ENCODE results near the gene NCDN. TPM values are rescaled to one million over a fixed set of nuclear protein-coding genes. Genes with fewer than 3 reads are reported as not detected.

NCDN gene
- total RNA-seq, 1 donor from 2014 or later, result 12.5 TPM

DNA sequence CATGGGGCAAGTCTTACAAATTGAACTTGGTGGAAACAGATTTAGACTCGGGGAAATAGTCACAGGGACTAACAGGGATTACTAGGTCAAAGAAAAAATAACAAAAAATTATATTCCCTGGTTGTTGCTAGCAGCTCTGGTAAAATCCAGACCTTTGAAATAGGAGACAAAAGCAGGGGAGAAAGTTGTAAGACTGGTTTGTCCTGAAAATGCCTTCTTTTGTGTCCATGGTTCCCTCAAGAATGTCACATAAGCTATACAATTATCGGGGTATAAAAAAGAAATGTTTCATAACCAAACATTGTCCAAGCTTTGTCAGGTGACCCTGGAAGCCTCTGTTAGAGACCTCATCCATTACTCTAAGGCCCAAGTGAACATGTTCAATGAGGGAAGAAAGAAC lies 33.5 kb upstream of the NCDN start:
- no peak overlapping the region for H3K4me3 ChIP-seq (ENCODE audit: low read depth, low read length)
- TF ChIP-seq, protein P1, sequence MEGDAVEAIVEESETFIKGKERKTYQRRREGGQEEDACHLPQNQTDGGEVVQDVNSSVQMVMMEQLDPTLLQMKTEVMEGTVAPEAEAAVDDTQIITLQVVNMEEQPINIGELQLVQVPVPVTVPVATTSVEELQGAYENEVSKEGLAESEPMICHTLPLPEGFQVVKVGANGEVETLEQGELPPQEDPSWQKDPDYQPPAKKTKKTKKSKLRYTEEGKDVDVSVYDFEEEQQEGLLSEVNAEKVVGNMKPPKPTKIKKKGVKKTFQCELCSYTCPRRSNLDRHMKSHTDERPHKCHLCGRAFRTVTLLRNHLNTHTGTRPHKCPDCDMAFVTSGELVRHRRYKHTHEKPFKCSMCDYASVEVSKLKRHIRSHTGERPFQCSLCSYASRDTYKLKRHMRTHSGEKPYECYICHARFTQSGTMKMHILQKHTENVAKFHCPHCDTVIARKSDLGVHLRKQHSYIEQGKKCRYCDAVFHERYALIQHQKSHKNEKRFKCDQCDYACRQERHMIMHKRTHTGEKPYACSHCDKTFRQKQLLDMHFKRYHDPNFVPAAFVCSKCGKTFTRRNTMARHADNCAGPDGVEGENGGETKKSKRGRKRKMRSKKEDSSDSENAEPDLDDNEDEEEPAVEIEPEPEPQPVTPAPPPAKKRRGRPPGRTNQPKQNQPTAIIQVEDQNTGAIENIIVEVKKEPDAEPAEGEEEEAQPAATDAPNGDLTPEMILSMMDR (conservative IDR thresholded peaks at IDR 0.05; ENCODE audit: low read depth, low read length), result no peak
- no peak for DNase-seq (ENCODE audit: low read depth)

DNA sequence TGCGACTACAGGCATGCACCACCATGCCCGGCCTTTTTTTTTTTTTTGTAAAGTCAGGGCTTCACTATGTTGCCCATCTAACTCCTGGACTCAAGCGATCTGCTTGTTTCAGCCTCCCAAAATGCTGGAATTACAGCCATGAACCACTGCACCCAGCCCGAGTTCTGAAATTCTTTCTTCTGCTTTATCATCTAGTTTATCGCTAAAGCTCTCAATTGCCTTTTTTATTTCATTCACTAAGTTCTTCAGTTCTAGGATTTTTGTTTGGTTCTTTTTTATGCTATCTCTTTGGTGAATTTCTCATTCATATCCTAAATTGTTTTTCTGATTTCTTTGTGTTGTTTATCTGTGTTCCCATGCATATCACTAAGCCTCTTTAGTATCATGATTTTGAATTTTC lies 27.4 kb upstream of the NCDN start:
- TF ChIP-seq, protein P1 (conservative IDR thresholded peaks at IDR 0.05; ENCODE audit: low read depth, low read length), result no peak
- no peak for DNase-seq (ENCODE audit: low read depth)
- no peak overlapping the region for H3K4me3 ChIP-seq (ENCODE audit: low read depth, low read length)

DNA sequence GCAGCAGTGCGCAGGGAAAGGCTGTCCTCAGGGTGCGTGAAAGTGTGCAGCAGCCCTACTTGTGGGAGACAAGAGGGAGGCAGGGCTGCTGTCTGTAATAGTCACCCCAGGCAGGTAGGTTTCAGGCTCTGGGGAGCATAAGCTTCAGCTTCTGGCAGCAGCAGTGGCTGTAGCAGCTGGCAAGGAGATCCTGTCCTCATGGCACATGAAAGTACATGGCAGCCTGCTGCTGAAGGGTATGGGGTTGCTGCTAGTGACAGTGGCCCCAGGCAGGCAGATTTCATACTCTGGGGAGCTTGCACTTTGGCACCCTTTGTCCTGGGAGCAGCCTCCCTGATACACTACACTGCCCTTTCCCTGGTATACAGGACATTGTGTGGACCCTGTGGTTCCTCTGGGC lies 26.7 kb upstream of the NCDN start:
- DNase-seq (ENCODE audit: low read depth), result no peak
- no peak overlapping the region for H3K4me3 ChIP-seq (ENCODE audit: low read depth, low read length)
- TF ChIP-seq, protein P1 (conservative IDR thresholded peaks at IDR 0.05; ENCODE audit: low read depth, low read length), result no peak

DNA sequence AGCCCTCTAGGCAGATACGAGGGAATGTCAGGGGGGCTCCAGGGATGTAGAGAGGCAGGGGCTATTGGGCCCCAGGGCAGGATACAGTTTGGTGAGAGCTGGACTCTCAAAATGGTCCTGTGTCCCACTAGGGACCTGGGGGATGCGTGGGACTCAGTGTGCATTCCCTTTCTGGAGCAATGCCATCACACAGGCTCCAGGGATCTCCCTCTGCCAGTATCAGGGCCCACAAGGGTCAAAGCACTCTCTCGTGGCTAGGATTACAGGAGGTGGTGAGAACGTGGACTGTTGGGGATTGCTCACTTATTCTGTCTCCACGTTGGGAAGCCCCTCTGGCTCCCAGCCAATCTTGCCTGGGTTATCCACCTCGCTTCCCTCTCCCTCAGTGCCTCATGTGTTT lies 26.2 kb upstream of the NCDN start:
- TF ChIP-seq, protein P1 (conservative IDR thresholded peaks at IDR 0.05; ENCODE audit: low read depth, low read length), result no peak
- no peak for DNase-seq (ENCODE audit: low read depth)
- no peak overlapping the region for H3K4me3 ChIP-seq (ENCODE audit: low read depth, low read length)

DNA sequence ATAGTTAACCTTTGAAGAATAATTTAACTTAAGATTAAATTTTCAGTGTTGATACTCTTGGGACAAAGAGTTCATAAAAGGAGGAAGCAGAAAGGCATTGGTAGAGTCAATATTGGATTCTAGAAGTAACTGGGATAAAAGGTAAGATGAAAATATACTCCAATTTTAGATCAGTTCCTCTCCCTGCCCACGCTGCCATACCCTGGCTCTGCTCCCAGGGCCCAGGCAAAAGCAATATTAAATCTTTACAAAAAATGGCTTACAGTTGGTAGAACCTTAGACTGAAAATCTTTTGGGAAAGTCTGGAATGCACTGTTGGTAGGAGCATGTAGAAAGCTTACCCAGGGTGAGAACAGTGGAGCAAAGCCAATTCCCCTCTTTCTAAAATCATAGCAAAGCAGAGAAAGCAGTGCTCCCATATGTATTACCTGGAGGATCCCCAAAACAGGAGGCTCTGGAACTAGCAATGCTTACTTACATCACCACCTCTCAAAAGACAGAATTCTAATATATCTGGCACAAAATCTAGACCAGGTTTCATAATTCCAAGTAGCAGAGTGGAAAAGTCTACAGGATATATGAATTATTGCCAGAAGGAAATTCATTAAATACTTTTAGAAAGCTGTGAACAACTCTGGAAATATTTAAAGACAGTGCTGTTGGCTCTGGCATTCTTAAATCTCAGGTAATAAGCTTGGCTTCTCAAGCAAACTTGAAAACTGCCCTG lies 24.9 kb upstream of the NCDN start:
- TF ChIP-seq, protein P1 (conservative IDR thresholded peaks at IDR 0.05; ENCODE audit: low read depth, low read length), result no peak

DNA sequence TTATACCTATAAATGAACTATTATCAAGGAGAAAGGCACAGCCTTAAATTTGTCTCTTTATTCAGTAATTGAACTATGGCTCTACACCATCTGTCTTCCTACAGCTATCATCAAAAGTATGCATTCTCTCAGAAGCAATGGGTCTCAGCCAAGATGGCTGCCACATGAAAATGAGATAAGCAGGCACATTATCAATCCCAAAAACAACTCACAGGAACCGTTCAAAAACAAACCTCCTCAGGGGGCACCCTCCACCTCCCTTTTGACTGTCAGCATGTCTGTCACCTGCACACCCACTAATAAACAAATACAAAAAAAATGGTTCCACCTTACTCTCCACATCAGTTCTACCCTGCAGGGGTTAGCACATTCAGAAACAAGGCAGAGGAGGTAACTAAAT lies 24.0 kb upstream of the NCDN start:
- no peak for DNase-seq (ENCODE audit: low read depth)
- TF ChIP-seq, protein P1 (conservative IDR thresholded peaks at IDR 0.05; ENCODE audit: low read depth, low read length), result no peak
- no peak overlapping the region for H3K4me3 ChIP-seq (ENCODE audit: low read depth, low read length)

More for the DNA sequence above, 24.9 kb upstream of the NCDN start:
- no peak overlapping the region for H3K4me3 ChIP-seq (ENCODE audit: low read depth, low read length)
- DNase-seq (ENCODE audit: low read depth), result no peak

DNA sequence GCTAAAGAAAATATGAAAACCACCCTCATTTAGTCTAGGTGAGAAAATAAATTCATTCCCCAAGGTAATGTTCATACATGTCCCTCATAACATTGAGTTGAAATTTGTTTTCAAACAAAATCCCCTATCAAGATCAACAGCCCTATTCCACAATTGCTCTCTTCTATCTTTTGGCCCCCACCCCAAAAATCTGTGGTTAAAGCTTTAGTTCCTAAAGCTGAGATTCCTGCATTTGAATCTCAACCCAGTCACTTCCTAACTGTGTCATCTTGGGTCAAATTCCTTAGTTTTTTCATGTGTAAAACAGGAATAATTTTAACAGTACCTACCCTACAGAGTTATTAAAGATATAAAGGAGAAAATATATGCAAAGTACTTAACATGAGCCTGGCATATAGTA lies 22.4 kb upstream of the NCDN start:
- no peak overlapping the region for H3K4me3 ChIP-seq (ENCODE audit: low read depth, low read length)
- TF ChIP-seq, protein P1 (conservative IDR thresholded peaks at IDR 0.05; ENCODE audit: low read depth, low read length), result no peak
- DNase-seq (ENCODE audit: low read depth), result no peak
